GM23338 (cell line): ENCODE results near the gene PLAC8L1. TPM values are rescaled to one million over a fixed set of nuclear protein-coding genes. Genes with fewer than 3 reads are reported as not detected.
A peak's percentile ranks its signal among the peaks of the same experiment; 100 is the strongest.

Experiments
- ATAC-seq: fragments of 200-7000 bp; cut with Tn5 transposase; 3 replicates; pipeline ENCODE4 v1.9.1; 2020
- DNase-seq: peaks from one replicate; pipeline ENCODE4 v3.0.0-alpha.2; 2015; ENCODE audit warnings: low spot score
- H2AFZ ChIP-seq: fragments of 200-600 bp; sonication (generic); 2 replicates; pipeline ENCODE4 v1.8.0; 2016; ENCODE audit warnings: antibody characterized with exemption, mild to moderate bottlenecking, moderate library complexity
- H3F3A ChIP-seq: fragments of 200-600 bp; sonication (generic); replicated peaks from 2 replicates; pipeline ENCODE4 v1.8.0; 2017; ENCODE audit warnings: antibody characterized with exemption, mixed run types, low read depth
- H3K27ac ChIP-seq: fragments of 200-600 bp; sonication (generic); 2 replicates; pipeline ENCODE4 v1.6.1; 2016; ENCODE audit warnings: low read depth
- H3K27me3 ChIP-seq: fragments of 200-600 bp; sonication (generic); 2 replicates; pipeline ENCODE4 v1.8.0; 2016; ENCODE audit warnings: mild to moderate bottlenecking, mixed run types, moderate library complexity; ENCODE audit not compliant: insufficient read depth
- H3K36me3 ChIP-seq: fragments of 200-600 bp; sonication (generic); 2 replicates; pipeline ENCODE4 v1.8.0; 2016; ENCODE audit warnings: mild to moderate bottlenecking; ENCODE audit not compliant: insufficient read depth
- H3K4me1 ChIP-seq: fragments of 200-600 bp; sonication (generic); 2 replicates; pipeline ENCODE4 v1.8.0; 2016; ENCODE audit warnings: mild to moderate bottlenecking, moderate library complexity; ENCODE audit not compliant: insufficient read depth
- H3K4me2 ChIP-seq: fragments of 200-600 bp; sonication (generic); 2 replicates; pipeline ENCODE4 v1.7.1; 2017; ENCODE audit warnings: mixed run types
- H3K4me3 ChIP-seq: fragments of 200-600 bp; sonication (generic); 2 replicates; pipeline ENCODE4 v1.6.1; 2016; ENCODE audit warnings: mixed run types
- H3K79me2 ChIP-seq: fragments of 200-600 bp; sonication (generic); replicated peaks from 2 replicates; pipeline ENCODE4 v1.8.0; 2017; ENCODE audit warnings: mild to moderate bottlenecking; ENCODE audit not compliant: insufficient read depth
- H3K9me2 ChIP-seq: fragments of 200-600 bp; sonication (generic); 2 replicates; pipeline ENCODE4 v1.8.0; 2017; ENCODE audit not compliant: insufficient read depth
- H4K20me1 ChIP-seq: fragments of 200-600 bp; sonication (generic); replicated peaks from 2 replicates; pipeline ENCODE4 v1.8.0; 2017; ENCODE audit warnings: mild to moderate bottlenecking; ENCODE audit not compliant: insufficient read depth
- H3K27ac Mint-ChIP-seq: 2 replicates; pipeline ENCODE4 v1.8.0; 2020; ENCODE audit warnings: inconsistent platforms, mild to moderate bottlenecking, moderate library complexity, mixed read lengths
- H3K27me3 Mint-ChIP-seq: 3 replicates; pipeline ENCODE4 v1.8.0; 2022; ENCODE audit warnings: low read depth, mild to moderate bottlenecking, moderate library complexity, mixed read lengths, inconsistent platforms; ENCODE audit not compliant: insufficient read depth, poor library complexity
- H3K36me3 Mint-ChIP-seq: 3 replicates; pipeline ENCODE4 v1.8.0; 2021; ENCODE audit warnings: low read depth, mild to moderate bottlenecking, inconsistent platforms, moderate library complexity, mixed read lengths
- H3K4me1 Mint-ChIP-seq: 3 replicates; pipeline ENCODE4 v1.8.0; 2020; ENCODE audit warnings: mild to moderate bottlenecking, inconsistent platforms, mixed read lengths
- H3K4me3 Mint-ChIP-seq: 3 replicates; pipeline ENCODE4 v1.8.0; 2021; ENCODE audit warnings: moderate library complexity, mild to moderate bottlenecking, inconsistent platforms, mixed read lengths
- H3K9me3 Mint-ChIP-seq: 3 replicates; pipeline ENCODE4 v1.8.0; 2020; ENCODE audit warnings: moderate library complexity, mild to moderate bottlenecking, inconsistent platforms, mixed read lengths
- JUNB ChIP-seq: IDR thresholded peaks from one replicate; pipeline ENCODE4 v1.6.1; 2016; ENCODE audit warnings: antibody characterized with exemption; ENCODE audit not compliant: unreplicated experiment
- NANOG ChIP-seq: IDR thresholded peaks from 2 replicates; pipeline ENCODE4 v1.6.1; 2016; ENCODE audit warnings: antibody characterized with exemption, borderline replicate concordance
- polyA plus RNA-seq: library from polyadenylated mRNA; unstranded; fragments of >200 nt; fragmentation: Nextera tagmentation; extraction: Ambion mirVana; gene quantifications from 2 replicates; pipeline ENCODE4 v1.2.1, GENCODE V29; 2016
- total RNA-seq: library from RNA; depleted of rRNA; stranded (reverse); fragments of >200 nt; shearing (Covaris generic); gene quantifications from 2 replicates; pipeline ENCODE4 v1.2.3, GENCODE V29; 2014
- TF ChIP-seq, protein P1 (sequence below): fragments of 250-450 bp; sonication (Bioruptor Pico); IDR thresholded peaks from 2 replicates; pipeline ENCODE4 v1.5.0; 2020; ENCODE audit warnings: mild to moderate bottlenecking, moderate library complexity
- TF ChIP-seq, protein P2 (sequence below), 2 experiments: fragments of 200-600 bp in 1 of 2; sonication (generic) in 1 of 2; conservative IDR thresholded peaks; 2 replicates each; pipeline versions ENCODE4 v1.5.1 to v1.6.1; 2016 to 2017; ENCODE audit warnings: antibody characterized with exemption in 2 of 2, low read depth in 2 of 2, mild to moderate bottlenecking in 2 of 2, moderate library complexity in 1 of 2
- TF ChIP-seq, protein P3 (sequence below): IDR thresholded peaks from 2 replicates; pipeline ENCODE4 v1.6.1; 2016; ENCODE audit warnings: antibody characterized with exemption

The PLAC8L1 gene
- total and polyA plus RNA-seq, 2 experiments from 2014 or later, result 2.0 TPM; not detected in 1

DNA sequence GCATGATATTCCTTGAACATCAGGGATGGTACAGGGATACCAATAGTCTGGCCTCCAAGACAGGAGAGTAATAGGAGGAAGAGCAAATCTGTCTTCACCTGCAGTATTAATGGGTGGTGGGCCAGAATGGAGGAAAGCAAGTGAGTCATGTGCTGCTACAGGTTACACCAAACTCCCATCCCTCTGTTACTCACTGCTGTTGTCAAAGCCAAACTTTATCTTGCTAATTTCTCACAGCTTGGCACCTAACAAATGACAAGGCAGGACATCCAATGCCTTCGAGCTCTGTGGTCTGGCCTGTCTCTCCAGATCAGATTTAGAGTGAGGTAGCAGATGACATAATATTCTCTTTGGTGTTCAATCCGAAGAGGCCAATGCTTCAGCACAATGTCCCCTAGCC lies 26.8 kb downstream of the PLAC8L1 start:
- no peak overlapping the region; the same call in 2 of the 3 replicates for H3K4me3 Mint-ChIP-seq
- ATAC-seq, result peak; percentile 66
- Histone ChIP-seq H3K27me3 (peaks cover 14% of the 10 kb centered on the region; the same call in 1 of the 2 replicates), H3K27ac (no peak overlapping the region), H3F3A (peaks cover 6% of the 10 kb centered on the region; the same call in 1 of the 2 replicates), H2AFZ (no peak overlapping the region), H3K9me2 (peaks cover 2% of the 10 kb centered on the region; the same call in 1 of the 2 replicates), H3K4me3 (peak overlapping the region; percentile 17; the same call in 1 of the 2 replicates), H3K36me3 (no peaks in the 10 kb centered on the region), H4K20me1 (no peaks in the 10 kb centered on the region), H3K79me2 (no peaks in the 10 kb centered on the region), H3K4me1 (peaks cover 66% of the 10 kb centered on the region), H3K4me2 (peak overlapping the region; percentile 63)
- no peak for TF ChIP-seq JUNB
- TF ChIP-seq, protein P1, sequence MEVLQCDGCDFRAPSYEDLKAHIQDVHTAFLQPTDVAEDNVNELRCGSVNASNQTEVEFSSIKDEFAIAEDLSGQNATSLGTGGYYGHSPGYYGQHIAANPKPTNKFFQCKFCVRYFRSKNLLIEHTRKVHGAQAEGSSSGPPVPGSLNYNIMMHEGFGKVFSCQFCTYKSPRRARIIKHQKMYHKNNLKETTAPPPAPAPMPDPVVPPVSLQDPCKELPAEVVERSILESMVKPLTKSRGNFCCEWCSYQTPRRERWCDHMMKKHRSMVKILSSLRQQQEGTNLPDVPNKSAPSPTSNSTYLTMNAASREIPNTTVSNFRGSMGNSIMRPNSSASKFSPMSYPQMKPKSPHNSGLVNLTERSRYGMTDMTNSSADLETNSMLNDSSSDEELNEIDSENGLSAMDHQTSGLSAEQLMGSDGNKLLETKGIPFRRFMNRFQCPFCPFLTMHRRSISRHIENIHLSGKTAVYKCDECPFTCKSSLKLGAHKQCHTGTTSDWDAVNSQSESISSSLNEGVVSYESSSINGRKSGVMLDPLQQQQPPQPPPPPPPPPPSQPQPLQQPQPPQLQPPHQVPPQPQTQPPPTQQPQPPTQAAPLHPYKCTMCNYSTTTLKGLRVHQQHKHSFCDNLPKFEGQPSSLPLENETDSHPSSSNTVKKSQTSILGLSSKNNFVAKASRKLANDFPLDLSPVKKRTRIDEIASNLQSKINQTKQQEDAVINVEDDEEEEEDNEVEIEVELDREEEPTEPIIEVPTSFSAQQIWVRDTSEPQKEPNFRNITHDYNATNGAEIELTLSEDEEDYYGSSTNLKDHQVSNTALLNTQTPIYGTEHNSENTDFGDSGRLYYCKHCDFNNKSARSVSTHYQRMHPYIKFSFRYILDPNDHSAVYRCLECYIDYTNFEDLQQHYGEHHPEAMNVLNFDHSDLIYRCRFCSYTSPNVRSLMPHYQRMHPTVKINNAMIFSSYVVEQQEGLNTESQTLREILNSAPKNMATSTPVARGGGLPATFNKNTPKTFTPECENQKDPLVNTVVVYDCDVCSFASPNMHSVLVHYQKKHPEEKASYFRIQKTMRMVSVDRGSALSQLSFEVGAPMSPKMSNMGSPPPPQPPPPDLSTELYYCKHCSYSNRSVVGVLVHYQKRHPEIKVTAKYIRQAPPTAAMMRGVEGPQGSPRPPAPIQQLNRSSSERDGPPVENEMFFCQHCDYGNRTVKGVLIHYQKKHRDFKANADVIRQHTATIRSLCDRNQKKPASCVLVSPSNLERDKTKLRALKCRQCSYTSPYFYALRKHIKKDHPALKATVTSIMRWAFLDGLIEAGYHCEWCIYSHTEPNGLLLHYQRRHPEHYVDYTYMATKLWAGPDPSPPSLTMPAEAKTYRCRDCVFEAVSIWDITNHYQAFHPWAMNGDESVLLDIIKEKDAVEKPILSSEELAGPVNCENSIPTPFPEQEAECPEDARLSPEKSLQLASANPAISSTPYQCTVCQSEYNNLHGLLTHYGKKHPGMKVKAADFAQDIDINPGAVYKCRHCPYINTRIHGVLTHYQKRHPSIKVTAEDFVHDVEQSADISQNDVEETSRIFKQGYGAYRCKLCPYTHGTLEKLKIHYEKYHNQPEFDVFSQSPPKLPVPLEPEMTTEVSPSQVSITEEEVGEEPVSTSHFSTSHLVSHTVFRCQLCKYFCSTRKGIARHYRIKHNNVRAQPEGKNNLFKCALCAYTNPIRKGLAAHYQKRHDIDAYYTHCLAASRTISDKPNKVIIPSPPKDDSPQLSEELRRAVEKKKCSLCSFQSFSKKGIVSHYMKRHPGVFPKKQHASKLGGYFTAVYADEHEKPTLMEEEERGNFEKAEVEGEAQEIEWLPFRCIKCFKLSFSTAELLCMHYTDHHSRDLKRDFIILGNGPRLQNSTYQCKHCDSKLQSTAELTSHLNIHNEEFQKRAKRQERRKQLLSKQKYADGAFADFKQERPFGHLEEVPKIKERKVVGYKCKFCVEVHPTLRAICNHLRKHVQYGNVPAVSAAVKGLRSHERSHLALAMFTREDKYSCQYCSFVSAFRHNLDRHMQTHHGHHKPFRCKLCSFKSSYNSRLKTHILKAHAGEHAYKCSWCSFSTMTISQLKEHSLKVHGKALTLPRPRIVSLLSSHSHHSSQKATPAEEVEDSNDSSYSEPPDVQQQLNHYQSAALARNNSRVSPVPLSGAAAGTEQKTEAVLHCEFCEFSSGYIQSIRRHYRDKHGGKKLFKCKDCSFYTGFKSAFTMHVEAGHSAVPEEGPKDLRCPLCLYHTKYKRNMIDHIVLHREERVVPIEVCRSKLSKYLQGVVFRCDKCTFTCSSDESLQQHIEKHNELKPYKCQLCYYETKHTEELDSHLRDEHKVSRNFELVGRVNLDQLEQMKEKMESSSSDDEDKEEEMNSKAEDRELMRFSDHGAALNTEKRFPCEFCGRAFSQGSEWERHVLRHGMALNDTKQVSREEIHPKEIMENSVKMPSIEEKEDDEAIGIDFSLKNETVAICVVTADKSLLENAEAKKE (CRISPR knock-in tag), result no peak
- DNase-seq, result peak; percentile 57
- H3K36me3 Mint-ChIP-seq, result no peaks in the 10 kb centered on the region
- peaks cover 11% of the 10 kb centered on the region for H3K27me3 Mint-ChIP-seq
- no peaks in the 10 kb centered on the region for H3K9me3 Mint-ChIP-seq
- H3K4me1 Mint-ChIP-seq, result peaks cover 53% of the 10 kb centered on the region
- no peak overlapping the region for H3K27ac Mint-ChIP-seq

- peak overlapping the region; percentile 54; the same call in 1 of the 2 replicates for H2AFZ ChIP-seq
- TF ChIP-seq, protein P2, sequence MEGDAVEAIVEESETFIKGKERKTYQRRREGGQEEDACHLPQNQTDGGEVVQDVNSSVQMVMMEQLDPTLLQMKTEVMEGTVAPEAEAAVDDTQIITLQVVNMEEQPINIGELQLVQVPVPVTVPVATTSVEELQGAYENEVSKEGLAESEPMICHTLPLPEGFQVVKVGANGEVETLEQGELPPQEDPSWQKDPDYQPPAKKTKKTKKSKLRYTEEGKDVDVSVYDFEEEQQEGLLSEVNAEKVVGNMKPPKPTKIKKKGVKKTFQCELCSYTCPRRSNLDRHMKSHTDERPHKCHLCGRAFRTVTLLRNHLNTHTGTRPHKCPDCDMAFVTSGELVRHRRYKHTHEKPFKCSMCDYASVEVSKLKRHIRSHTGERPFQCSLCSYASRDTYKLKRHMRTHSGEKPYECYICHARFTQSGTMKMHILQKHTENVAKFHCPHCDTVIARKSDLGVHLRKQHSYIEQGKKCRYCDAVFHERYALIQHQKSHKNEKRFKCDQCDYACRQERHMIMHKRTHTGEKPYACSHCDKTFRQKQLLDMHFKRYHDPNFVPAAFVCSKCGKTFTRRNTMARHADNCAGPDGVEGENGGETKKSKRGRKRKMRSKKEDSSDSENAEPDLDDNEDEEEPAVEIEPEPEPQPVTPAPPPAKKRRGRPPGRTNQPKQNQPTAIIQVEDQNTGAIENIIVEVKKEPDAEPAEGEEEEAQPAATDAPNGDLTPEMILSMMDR (conservative IDR thresholded peaks at IDR 0.05; ENCODE audit: low read depth in 2 of 2), result no peak
- TF ChIP-seq, protein P3, sequence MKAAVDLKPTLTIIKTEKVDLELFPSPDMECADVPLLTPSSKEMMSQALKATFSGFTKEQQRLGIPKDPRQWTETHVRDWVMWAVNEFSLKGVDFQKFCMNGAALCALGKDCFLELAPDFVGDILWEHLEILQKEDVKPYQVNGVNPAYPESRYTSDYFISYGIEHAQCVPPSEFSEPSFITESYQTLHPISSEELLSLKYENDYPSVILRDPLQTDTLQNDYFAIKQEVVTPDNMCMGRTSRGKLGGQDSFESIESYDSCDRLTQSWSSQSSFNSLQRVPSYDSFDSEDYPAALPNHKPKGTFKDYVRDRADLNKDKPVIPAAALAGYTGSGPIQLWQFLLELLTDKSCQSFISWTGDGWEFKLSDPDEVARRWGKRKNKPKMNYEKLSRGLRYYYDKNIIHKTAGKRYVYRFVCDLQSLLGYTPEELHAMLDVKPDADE, result no peak
- no peak for TF ChIP-seq NANOG
These were observed 28.9 kb downstream of the PLAC8L1 start for GRCh38 chr5:146076455-146076854.

More at GRCh38 chr5:146076455-146076854, 28.9 kb downstream of the PLAC8L1 start:
- Histone ChIP-seq H3K4me1 (peaks cover 76% of the 10 kb centered on the region), H3K4me2 (peak overlapping the region; percentile 75), H3K4me3 (peak overlapping the region; percentile 42), H4K20me1 (no peaks in the 10 kb centered on the region), H3K79me2 (no peaks in the 10 kb centered on the region), H3K27me3 (peaks cover 22% of the 10 kb centered on the region), H3K9me2 (no peaks in the 10 kb centered on the region), H3F3A (peaks cover 6% of the 10 kb centered on the region; the same call in 1 of the 2 replicates), H3K36me3 (no peaks in the 10 kb centered on the region), H3K27ac (peak overlapping the region; percentile 68)
- ATAC-seq, result peak; percentile 51
- no peaks in the 10 kb centered on the region for H3K36me3 Mint-ChIP-seq
- peaks cover 3% of the 10 kb centered on the region; the same call in 1 of the 3 replicates for H3K9me3 Mint-ChIP-seq
- H3K4me1 Mint-ChIP-seq, result peaks cover 68% of the 10 kb centered on the region
- H3K27ac Mint-ChIP-seq, result no peak overlapping the region
- peak; percentile 65 for DNase-seq
- H3K4me3 Mint-ChIP-seq, result peak overlapping the region; percentile 1; the same call in 1 of the 3 replicates
- peaks cover 15% of the 10 kb centered on the region for H3K27me3 Mint-ChIP-seq
